Nephron (organoid): ENCODE measurements around the gene SACM1L.

ENCODE experiments used
- H3K27ac Mint-ChIP-seq, 3 experiments: 2 replicates each; pipeline ENCODE4 v1.8.0; 2020; ENCODE audit warnings: mixed read lengths in 3 of 3, mild to moderate bottlenecking in 2 of 3, moderate library complexity in 1 of 3
- H3K27me3 Mint-ChIP-seq: 2 replicates; pipeline ENCODE4 v1.8.0; 2021; ENCODE audit warnings: low read depth, mild to moderate bottlenecking, moderate library complexity, mixed read lengths
- H3K36me3 Mint-ChIP-seq: 2 replicates; pipeline ENCODE4 v1.8.0; 2020; ENCODE audit warnings: low read depth, mixed read lengths
- H3K4me1 Mint-ChIP-seq: 2 replicates; pipeline ENCODE4 v1.8.0; 2020; ENCODE audit warnings: mixed read lengths
- H3K4me3 Mint-ChIP-seq, 3 experiments: 2 replicates each; pipeline ENCODE4 v1.8.0; 2020; ENCODE audit warnings: mild to moderate bottlenecking in 3 of 3, mixed read lengths in 3 of 3, moderate library complexity in 2 of 3
- H3K9me3 Mint-ChIP-seq: 2 replicates; pipeline ENCODE4 v1.8.0; 2020; ENCODE audit warnings: mixed read lengths
- TF ChIP-seq, protein P1 (sequence below), 3 experiments: fragments of 200-600 bp; sonication (generic); IDR thresholded peaks; one replicate each; pipeline ENCODE4 v1.5.0; 2021; ENCODE audit warnings: antibody characterized with exemption in 3 of 3; ENCODE audit not compliant: unreplicated experiment in 3 of 3

Gene SACM1L

DNA sequence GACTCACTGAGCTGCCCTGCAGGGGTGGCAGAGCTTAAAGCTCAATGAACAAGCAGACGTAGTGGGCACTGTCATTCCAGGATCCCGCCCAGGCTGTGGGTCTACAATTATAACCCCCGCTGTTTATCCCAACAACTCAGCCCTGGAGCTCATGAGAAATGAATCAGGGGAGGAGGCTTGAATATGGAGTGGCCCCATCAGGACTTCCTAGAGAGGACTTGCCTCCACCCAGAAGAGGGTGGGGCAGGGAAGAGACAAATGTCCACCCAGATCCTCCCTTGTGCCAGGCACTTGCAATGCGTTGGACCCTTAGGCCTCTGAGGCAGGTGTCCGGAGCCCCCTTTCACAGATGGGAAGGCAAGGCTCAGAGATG, 74.1 kb downstream of the SACM1L start:
- Mint-ChIP-seq H3K9me3 (peaks cover 11% of the 10 kb centered on the region), H3K36me3 (no peaks in the 10 kb centered on the region), H3K4me1 (no peaks in the 10 kb centered on the region), H3K27me3 (peaks cover 26% of the 10 kb centered on the region), H3K27ac (no peak overlapping the region), H3K4me3 (no peak overlapping the region)
- TF ChIP-seq, protein P1, sequence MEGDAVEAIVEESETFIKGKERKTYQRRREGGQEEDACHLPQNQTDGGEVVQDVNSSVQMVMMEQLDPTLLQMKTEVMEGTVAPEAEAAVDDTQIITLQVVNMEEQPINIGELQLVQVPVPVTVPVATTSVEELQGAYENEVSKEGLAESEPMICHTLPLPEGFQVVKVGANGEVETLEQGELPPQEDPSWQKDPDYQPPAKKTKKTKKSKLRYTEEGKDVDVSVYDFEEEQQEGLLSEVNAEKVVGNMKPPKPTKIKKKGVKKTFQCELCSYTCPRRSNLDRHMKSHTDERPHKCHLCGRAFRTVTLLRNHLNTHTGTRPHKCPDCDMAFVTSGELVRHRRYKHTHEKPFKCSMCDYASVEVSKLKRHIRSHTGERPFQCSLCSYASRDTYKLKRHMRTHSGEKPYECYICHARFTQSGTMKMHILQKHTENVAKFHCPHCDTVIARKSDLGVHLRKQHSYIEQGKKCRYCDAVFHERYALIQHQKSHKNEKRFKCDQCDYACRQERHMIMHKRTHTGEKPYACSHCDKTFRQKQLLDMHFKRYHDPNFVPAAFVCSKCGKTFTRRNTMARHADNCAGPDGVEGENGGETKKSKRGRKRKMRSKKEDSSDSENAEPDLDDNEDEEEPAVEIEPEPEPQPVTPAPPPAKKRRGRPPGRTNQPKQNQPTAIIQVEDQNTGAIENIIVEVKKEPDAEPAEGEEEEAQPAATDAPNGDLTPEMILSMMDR (IDR thresholded peaks at IDR 0.05; ENCODE audit: unreplicated experiment in 3 of 3) = no peak

GRCh38 chr3:45765266-45765851, 76.2 kb downstream of the SACM1L start:
- H3K27me3 Mint-ChIP-seq = peaks cover 27% of the 10 kb centered on the region
- H3K4me1 Mint-ChIP-seq = no peaks in the 10 kb centered on the region
- no peak overlapping the region for H3K4me3 Mint-ChIP-seq
- no peak overlapping the region for H3K27ac Mint-ChIP-seq
- H3K36me3 Mint-ChIP-seq = no peaks in the 10 kb centered on the region
- TF ChIP-seq, protein P1 (IDR thresholded peaks at IDR 0.05; ENCODE audit: unreplicated experiment in 3 of 3) = no peak
- peaks cover 11% of the 10 kb centered on the region for H3K9me3 Mint-ChIP-seq

- H3K9me3 Mint-ChIP-seq = peaks cover 11% of the 10 kb centered on the region
- H3K27me3 Mint-ChIP-seq = peaks cover 23% of the 10 kb centered on the region
- no peaks in the 10 kb centered on the region for H3K36me3 Mint-ChIP-seq
- no peaks in the 10 kb centered on the region for H3K4me1 Mint-ChIP-seq
- H3K4me3 Mint-ChIP-seq = no peak overlapping the region
- no peak overlapping the region for H3K27ac Mint-ChIP-seq
- TF ChIP-seq, protein P1 (IDR thresholded peaks at IDR 0.05; ENCODE audit: unreplicated experiment in 3 of 3) = no peak
Measured at GRCh38 chr3:45765958-45766357, 76.8 kb downstream of the SACM1L start.

DNA sequence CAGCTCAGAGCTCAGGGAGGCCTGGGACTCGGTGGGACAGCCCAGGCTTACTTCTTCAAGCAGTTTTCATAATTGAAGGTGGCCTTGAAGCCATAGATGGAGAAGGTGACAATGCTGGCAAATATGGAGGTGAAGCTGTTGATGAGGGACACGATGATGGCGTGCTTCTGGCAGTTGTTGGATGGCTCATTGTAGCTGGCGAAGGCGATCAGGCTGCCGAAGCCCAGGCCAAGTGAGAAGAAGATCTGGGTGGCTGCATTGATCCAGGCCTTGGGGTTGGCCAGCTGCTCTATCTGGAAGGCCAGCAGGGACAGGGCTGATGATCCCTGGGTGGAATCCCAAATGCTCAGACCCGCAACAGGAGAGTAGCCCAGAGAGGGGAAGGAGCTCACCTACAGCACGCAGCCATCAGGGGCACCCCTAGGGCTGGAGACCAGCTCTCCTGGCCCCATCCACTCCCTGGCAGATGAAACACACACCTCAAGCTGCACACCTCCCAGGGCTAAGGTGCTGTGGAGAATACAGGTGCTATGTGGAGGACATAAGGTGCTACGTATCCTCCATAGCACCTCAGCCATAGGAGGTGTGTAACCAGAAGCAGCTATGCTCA, 82.1 kb downstream of the SACM1L start:
- TF ChIP-seq, protein P1 (IDR thresholded peaks at IDR 0.05; ENCODE audit: unreplicated experiment in 3 of 3) = no peak
- peaks cover 44% of the 10 kb centered on the region for H3K27me3 Mint-ChIP-seq
- H3K4me1 Mint-ChIP-seq = no peaks in the 10 kb centered on the region
- H3K4me3 Mint-ChIP-seq = no peak overlapping the region
- no peaks in the 10 kb centered on the region for H3K36me3 Mint-ChIP-seq
- H3K27ac Mint-ChIP-seq = no peak overlapping the region
- peaks cover 10% of the 10 kb centered on the region for H3K9me3 Mint-ChIP-seq

DNA sequence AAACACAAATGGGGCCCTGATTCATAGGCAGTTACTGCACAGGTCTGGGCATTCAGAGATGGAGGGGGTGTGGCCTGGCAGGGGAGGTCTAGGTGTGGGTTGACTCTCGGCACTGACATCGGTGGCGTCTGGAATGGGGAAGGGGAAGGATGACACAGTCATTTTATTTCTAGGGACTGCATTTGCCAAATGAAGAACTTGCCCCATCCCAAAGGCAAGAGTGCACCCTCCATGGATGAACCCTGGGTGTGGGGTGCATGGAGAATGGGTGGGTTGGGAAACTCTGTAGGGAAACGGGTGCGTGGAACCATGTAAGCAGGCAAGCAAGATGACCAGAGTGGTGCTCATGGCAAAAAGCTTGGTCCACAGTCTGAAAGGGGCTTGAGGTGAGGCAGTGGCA, 82.6 kb downstream of the SACM1L start:
- no peak overlapping the region for H3K4me3 Mint-ChIP-seq
- H3K4me1 Mint-ChIP-seq = no peaks in the 10 kb centered on the region
- H3K9me3 Mint-ChIP-seq = peaks cover 6% of the 10 kb centered on the region
- peaks cover 44% of the 10 kb centered on the region for H3K27me3 Mint-ChIP-seq
- TF ChIP-seq, protein P1 (IDR thresholded peaks at IDR 0.05; ENCODE audit: unreplicated experiment in 3 of 3) = no peak
- H3K36me3 Mint-ChIP-seq = no peaks in the 10 kb centered on the region
- no peak overlapping the region for H3K27ac Mint-ChIP-seq
